ENCODE measurements around the gene LEMD2. TPM values are rescaled to one million over a fixed set of nuclear protein-coding genes. Genes with fewer than 3 reads are reported as not detected.
A peak's percentile ranks its signal among the peaks of the same experiment; 100 is the strongest.

Gene LEMD2
- total and polyA plus RNA-seq, 10 donors = 38.6 to 97.6 (median 61.6) TPM

DNA sequence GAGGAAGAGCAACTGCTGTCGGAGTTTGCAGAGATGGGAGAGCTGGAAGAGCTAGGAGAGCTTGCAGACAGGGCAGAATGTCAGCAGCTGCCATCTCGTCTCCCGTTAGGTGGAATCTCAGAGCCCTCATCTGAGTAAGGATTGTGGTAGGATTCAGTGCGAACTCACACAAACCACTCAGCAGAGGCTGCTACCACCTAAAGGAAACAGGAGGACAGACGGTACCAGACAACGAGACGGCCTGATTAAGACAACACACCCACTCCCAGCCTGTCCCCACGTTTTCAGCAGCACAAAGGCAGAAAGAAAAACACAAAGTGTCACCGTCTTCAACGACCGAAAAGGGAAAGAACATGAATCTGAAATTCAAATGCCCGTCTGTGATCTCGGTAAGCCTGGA is 4.1 kb downstream of the LEMD2 start:
- 71 to 84% (median 82%) methylated on average over 13 of the region's 13 CpGs for WGBS, 5 donors
- Histone ChIP-seq H3K4me3 (no peak overlapping the region), H3K4me1 (peaks cover 39 to 70% (median 49%) of the 10 kb centered on the region in 6 donors), H3K9me3 (no peaks in the 10 kb centered on the region), H3K27ac (peak overlapping the region in 3 of 8 donors; percentile 11 to 100 (median 99)), H3K27me3 (replicated peaks in 1 of 7) (no peaks in the 10 kb centered on the region), H3K36me3 (peaks cover 4 to 74% (median 49%) of the 10 kb centered on the region in 6 donors)
- no peak for TF ChIP-seq POLR2A (IDR thresholded peaks at IDR 0.05)
- TF ChIP-seq POLR2AphosphoS5 (IDR thresholded peaks at IDR 0.05) = no peak
- TF ChIP-seq, protein P1, sequence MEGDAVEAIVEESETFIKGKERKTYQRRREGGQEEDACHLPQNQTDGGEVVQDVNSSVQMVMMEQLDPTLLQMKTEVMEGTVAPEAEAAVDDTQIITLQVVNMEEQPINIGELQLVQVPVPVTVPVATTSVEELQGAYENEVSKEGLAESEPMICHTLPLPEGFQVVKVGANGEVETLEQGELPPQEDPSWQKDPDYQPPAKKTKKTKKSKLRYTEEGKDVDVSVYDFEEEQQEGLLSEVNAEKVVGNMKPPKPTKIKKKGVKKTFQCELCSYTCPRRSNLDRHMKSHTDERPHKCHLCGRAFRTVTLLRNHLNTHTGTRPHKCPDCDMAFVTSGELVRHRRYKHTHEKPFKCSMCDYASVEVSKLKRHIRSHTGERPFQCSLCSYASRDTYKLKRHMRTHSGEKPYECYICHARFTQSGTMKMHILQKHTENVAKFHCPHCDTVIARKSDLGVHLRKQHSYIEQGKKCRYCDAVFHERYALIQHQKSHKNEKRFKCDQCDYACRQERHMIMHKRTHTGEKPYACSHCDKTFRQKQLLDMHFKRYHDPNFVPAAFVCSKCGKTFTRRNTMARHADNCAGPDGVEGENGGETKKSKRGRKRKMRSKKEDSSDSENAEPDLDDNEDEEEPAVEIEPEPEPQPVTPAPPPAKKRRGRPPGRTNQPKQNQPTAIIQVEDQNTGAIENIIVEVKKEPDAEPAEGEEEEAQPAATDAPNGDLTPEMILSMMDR (IDR thresholded peaks at IDR 0.05 in 8 of 11, conservative IDR thresholded peaks at IDR 0.05 in 3 of 11) = no peak
- intact Hi-C loops (cut with DNase I; ENCODE audit: low total_unique reads) = no loop called here
- DNase-seq = no peak

DNA sequence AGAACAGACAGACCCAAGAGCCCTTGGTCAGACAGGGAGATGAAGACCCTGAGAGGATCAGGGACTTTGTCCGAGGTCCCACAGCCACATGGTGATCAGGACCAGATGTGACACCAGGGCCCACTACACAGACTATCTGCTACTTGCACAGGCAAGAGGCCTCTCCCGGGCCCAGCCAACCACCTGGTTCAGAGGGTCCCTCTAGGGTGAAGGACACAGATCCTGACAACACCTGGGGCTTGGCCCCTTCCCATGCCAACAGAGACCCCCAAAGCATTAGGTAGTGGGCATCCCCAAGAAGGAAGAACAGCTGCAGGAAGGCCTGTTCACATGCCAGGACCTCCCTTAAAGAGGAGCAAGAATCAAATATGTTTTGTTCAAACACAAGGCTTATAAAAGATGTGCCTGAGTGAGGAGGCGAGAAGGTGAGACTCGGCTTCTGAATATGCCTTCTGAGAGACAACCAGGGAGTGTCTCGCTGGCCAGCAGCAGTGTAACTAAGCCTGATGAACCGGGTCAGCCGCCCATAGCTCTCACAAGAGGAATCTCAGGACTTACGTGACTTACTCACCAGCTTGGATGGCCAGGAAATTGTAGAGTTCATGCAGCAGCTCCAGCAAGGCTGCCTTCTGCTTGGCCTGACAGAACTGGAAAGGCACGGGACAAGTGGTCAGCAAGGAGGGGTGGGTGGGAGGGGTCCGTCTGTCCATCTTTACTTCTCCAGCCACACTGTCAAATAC is 5.0 kb downstream of the LEMD2 start:
- WGBS, 5 donors = 89 to 94% (median 93%) methylated on average over 10 of the region's 10 CpGs
- Histone ChIP-seq H3K27me3 (replicated peaks in 1 of 7) (no peaks in the 10 kb centered on the region), H3K9me3 (no peaks in the 10 kb centered on the region), H3K27ac (peak overlapping the region in 2 of 8 donors; percentile 11 to 18), H3K4me3 (no peak overlapping the region), H3K4me1 (peaks cover 37 to 63% (median 42%) of the 10 kb centered on the region in 6 donors), H3K36me3 (peaks cover 6 to 83% (median 58%) of the 10 kb centered on the region in 6 donors)
- intact Hi-C loops (cut with DNase I; ENCODE audit: low total_unique reads) = no loop called here
- DNase-seq = no peak
- TF ChIP-seq POLR2A (IDR thresholded peaks at IDR 0.05) (no peak), POLR2AphosphoS5 (IDR thresholded peaks at IDR 0.05) (no peak)
- TF ChIP-seq, protein P1 (IDR thresholded peaks at IDR 0.05 in 8 of 11, conservative IDR thresholded peaks at IDR 0.05 in 3 of 11) = no peak

DNA sequence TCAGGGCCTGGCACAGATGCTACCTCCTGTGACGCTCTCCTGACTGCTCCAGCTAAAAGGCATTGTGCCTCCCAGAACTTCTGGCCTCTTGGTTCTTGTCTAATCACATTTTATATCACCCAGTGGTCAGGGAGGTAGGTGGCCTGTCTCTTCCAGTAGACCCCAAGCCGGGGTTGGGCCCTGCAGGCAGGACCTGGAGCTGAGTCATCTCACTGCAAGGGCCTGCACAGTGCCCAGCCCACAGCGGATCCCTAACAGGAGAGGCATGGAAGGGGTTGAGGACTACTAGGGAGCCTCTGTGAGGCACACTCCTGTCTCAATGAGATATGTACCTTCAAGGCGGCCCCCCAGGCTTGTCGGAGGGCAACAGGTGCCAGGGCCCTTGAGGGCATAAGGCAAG is 6.4 kb downstream of the LEMD2 start:
- 96 to 100% (median 96%) methylated on average over 5 of the region's 5 CpGs for WGBS, 5 donors
- Histone ChIP-seq H3K27ac (no peak overlapping the region), H3K4me3 (no peak overlapping the region), H3K27me3 (replicated peaks in 1 of 7) (no peaks in the 10 kb centered on the region), H3K9me3 (no peaks in the 10 kb centered on the region), H3K4me1 (peaks cover 32 to 56% (median 36%) of the 10 kb centered on the region in 6 donors), H3K36me3 (peaks cover 6 to 96% (median 72%) of the 10 kb centered on the region in 6 donors)
- TF ChIP-seq POLR2A (IDR thresholded peaks at IDR 0.05) (no peak), POLR2AphosphoS5 (IDR thresholded peaks at IDR 0.05) (no peak)
- TF ChIP-seq, protein P1 (IDR thresholded peaks at IDR 0.05 in 8 of 11, conservative IDR thresholded peaks at IDR 0.05 in 3 of 11) = no peak
- no peak for DNase-seq
- intact Hi-C loops (cut with DNase I; ENCODE audit: low total_unique reads) = no loop called here

DNA sequence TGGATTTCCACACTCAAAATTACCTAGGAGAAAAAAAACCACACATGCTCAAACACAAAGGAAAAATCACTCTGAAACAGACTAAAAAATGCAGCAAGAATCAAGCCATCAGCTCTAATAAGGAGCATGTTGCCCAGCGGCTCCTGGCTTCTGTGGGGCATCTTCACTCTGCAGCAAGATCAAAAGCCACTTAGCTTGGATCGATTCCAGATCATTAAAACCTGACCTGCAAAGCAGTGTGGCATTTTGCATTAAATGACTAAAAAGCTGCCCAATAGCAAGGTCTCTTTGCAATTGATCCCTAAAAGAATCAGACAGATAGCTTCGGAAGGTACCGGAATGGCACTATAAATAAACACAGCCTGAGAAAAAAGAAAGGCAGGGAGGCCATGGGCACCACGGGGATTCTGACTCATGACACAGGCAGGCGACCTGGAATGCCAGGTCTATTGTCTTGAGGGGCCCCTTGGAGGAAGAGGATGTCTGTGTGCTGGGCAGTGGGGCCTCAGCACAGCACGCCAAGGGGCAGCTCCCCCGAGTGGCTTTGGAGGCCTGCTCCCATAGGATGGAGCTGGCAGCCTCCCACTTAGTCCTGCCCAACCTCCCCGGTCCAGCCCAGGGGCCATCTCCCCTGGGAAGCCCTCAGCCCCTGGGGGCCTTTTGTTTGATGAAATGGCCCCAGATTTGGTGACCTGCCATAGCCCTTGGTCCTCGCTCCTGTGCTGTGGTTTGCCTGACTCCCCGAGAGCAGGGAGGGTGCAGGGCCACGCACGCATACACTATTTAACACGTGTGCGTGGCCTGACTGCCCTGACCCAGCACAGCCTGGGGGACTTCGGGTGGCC is 7.6 kb downstream of the LEMD2 start:
- no peak overlapping the region for H3K4me3 ChIP-seq
- H3K4me1 ChIP-seq = peaks cover 20 to 44% (median 24%) of the 10 kb centered on the region in 6 donors
- TF ChIP-seq POLR2A (IDR thresholded peaks at IDR 0.05) (no peak), POLR2AphosphoS5 (IDR thresholded peaks at IDR 0.05) (peak in 1 of 3 donors; percentile 68)
- peaks cover 6 to 100% (median 84%) of the 10 kb centered on the region in 6 donors for H3K36me3 ChIP-seq
- no peak for DNase-seq
- WGBS, 5 donors = 78 to 88% (median 83%) methylated on average over 11 to 16 of the region's 16 CpGs
- intact Hi-C loops (cut with DNase I; ENCODE audit: low total_unique reads) = no loop called here
- H3K27ac ChIP-seq = no peak overlapping the region
- H3K27me3 ChIP-seq (replicated peaks in 1 of 7) = no peaks in the 10 kb centered on the region
- no peaks in the 10 kb centered on the region for H3K9me3 ChIP-seq
